GM21367 (cell line): ENCODE data around the gene EPB41L5.
"Not testable (repeated sequence)": the region's sequence is repeated elsewhere in the genome, so short reads cannot be mapped to it uniquely, and the experiment has no call there.

ENCODE experiments used
- ATAC-seq: cut with Tn5 transposase; IDR thresholded peaks from one replicate; pipeline ENCODE4 v1.9.1; 2021; ENCODE audit not compliant: unreplicated experiment

EPB41L5 gene

GRCh38 chr2:120140866-120141265 lies 128.0 kb downstream of the EPB41L5 start:
- no peak for ATAC-seq

GRCh38 chr2:120141300-120142069 lies 128.6 kb downstream of the EPB41L5 start:
- no peak for ATAC-seq

DNA sequence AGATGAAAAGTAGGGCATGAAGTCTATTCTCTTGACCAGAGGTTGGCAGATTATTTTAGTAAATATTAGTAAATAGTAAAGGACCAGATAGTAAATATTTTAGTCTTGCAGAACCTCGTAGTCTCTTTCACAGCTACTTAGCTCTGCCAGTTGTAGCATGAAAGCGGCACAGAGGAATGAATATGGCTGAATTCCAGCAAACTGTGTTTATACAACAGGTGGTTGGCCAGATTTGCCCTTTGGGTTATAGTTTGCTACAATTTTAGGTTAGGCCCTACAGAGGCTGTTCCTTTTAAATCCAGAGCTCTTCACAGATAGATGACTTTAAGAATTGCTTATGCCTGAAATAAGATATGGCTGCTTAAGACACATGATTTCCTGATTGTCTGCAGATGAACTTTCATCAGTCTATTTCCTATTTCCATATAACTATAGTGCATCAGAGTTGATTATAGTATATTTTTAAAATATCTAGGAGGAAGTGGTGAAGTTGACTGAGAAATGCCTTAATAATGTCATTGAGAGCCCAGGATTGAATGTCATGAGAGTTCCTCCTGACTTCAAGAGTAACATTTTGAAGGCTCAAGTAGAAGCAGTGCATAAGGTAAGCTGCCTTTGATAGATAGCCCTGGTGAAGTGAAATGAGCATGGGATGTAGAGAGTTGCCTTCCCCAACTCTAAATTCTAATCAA lies 129.8 kb downstream of the EPB41L5 start:
- ATAC-seq, result no peak

- no peak for ATAC-seq
Observed at GRCh38 chr2:120148229-120148628, 135.4 kb downstream of the EPB41L5 start.

DNA sequence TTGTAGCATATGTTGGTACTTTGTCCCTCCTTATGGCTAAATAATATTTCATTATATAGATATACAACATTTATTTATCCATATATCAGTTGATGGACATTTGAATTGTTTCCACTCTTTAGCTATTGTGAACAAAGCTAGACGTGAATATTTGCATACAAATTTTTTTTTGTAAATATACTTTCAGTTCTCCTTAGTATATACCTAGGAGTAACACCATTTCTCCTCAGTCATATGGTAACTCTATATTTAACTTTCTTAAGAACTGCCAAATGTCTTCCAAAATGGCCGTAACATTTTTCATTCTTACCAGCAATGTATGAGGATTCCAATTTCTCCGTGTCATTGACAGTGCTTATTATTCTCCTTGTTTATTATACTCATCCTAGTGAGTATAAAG lies 135.8 kb downstream of the EPB41L5 start:
- ATAC-seq, result no peak

GRCh38 chr2:120149406-120149805 lies 136.5 kb downstream of the EPB41L5 start:
- ATAC-seq, result no peak

DNA sequence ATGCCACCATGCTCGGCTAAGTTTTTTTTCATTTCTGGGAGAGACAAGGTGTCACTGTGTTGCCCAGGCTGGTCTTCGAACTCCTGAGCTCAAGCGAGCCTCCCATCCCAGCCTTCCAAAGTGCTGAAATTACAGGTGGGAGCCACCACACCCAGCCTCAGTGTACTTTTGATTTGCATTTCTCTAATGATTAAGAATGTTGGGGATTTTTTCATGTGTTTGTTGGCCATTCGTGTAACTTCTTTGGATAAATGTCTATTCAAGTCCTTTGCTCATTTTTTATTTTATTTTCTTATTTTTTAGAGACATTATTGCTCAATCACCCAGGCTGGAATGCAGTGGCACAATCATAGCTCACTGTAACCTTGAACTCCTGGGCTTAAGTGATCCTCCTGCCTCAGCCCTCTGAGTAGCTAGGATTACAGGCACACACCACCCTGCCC lies 137.2 kb downstream of the EPB41L5 start:
- ATAC-seq, result no peak

DNA sequence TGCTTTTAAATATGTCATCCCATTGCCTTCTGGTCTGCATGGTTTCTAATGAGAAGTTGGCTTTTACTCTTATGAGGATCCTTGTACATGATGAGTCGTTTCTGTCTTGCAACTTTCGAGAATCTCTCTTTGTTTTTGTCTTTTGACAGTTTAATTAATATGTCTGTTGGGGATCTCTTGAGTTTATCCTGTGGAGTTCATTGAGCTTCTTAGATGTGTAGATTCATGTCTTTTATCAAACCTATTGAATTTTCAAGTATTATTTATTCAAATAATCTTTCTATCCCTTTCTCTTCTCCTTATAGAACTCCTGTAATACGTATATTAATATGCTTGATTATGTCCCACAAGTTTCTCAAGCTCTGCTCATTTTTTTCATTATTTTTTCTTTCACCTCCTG lies 142.4 kb downstream of the EPB41L5 start:
- ATAC-seq, result no peak

GRCh38 chr2:120158658-120159057 lies 145.8 kb downstream of the EPB41L5 start:
- ATAC-seq, result not testable (repeated sequence)

- no peak for ATAC-seq
Observed at GRCh38 chr2:120161190-120161589, 148.3 kb downstream of the EPB41L5 start.

- no peak for ATAC-seq
Observed at GRCh38 chr2:120162716-120163115, 149.8 kb downstream of the EPB41L5 start.

- ATAC-seq, result no peak
Observed at GRCh38 chr2:120167272-120167671, 154.4 kb downstream of the EPB41L5 start.

- no peak for ATAC-seq
Observed at GRCh38 chr2:120169020-120169419, 156.1 kb downstream of the EPB41L5 start.

DNA sequence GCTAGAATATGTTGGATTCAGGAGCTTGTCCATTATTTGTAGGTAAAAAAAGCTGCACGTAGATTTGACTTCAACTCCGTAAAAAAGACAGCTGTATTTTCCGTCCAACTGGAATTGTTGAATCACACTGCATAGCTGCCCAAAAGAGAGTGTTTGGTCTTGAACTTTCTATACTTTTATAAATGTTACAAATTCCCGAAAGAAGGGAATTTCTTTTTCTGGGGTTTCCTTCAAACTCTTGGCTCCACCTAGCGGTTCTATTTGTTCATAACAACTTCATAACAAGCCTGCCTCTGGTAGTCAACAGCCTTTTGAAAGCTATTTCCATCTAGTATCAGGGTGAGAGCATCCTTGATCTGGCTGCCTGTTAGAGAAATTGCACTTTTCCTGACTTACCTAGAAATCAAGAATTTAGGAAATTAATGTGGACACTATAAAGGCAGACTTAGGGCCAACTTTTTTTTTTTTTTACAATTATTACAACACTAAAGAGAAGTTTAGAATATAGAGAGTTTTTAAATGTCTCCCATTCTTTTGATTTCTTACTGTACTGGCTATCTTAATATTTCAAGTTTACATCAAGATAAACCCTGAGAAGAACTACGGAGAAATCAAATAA lies 162.2 kb downstream of the EPB41L5 start:
- no peak for ATAC-seq

GRCh38 chr2:120176526-120176925 lies 163.6 kb downstream of the EPB41L5 start:
- no peak for ATAC-seq

DNA sequence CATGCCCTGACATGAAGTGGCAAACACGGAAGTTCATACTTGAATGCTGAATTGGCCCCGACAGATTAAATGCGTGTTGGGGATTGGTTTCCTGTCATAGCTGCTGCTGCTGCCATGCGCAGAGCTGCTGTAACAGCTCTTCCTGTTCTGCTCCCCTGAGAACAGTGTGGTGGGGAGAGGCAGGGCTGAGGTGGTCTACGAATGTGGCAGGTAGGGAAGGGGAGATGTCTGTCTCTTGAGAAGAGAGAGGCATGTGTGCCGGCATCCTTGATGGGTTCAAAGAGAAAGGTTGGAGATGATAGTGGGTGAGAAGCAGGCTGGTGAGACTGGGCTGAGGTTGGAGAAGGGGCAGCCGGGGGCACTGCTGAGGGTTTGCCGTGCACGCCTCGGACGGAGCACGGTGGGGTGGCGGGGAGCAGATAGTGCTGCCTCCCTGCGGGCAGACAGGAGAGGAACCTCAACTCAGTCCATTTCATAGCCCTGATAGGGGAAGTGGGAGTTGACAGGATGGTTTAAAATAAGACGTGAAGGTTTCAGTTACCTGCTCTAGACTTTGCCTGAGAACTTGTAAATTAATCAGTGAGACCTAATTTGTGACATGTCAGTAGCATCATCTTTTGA lies 164.2 kb downstream of the EPB41L5 start:
- peak; percentile 93 for ATAC-seq

DNA sequence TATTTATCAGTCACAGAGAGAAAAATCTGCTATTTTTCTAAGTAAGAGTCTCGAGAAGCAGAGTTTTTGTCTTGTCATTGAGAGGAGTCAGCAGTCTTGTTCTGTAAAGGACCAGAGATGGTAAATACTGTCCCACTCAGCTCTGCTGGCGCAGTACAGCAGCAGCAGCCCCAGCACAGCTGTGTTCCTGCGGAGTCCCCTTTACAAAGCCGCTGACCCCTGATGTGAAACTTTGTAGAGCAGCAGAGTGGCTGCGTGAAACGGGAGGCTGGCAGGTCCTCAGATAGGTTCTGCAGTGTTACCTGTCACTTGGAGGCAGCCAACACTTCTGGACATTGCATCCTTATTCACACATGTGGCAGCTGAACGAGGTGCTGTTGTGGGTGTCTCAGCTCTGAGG lies 165.1 kb downstream of the EPB41L5 start:
- ATAC-seq, result no peak

- no peak for ATAC-seq
Observed at GRCh38 chr2:120179396-120179795, 166.5 kb downstream of the EPB41L5 start.

DNA sequence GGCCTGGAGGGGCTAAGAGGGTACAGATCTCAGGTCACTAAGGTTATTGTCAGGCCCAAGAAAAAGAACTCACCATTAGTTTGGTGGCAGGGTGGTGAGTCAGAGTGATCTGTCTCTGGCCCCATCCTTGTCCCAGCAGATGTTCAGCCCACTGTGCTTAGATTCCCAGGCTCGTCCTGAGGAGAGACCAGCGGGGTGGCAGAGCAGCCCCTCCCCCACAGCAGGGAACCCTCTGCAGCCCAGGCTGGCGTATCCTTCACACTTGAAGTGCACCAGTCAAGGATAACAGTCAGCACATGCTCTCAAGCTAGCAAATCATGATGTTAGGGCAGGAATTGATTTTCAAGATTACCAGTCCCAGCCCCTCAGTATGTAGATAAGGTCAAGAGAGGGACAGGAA lies 167.2 kb downstream of the EPB41L5 start:
- no peak for ATAC-seq

DNA sequence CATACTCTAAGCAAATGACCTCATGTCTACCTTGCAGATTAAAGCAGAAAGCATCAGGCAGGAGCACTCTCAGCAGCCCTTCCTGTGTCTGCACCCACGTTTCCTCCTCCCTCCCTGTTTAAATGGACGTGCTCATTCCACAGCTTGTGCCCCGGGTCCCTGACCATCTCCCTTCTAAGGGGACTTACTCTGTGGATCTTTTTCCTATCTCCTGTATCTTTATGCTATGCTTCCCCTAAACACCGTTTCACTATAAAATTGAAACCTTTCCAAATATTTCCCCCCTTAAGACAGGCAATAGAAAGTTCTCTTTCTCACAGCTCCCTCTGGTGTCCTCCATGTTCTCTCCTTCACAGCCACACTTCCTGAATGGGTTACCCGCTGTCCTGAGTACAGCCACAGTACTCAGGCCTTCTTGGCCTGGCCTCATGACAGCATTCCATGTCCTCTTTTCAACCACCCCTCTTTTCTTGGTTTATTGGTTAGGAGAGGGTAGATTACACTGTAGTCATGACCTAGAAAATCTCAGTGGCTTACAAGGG lies 169.2 kb downstream of the EPB41L5 start:
- ATAC-seq, result no peak

DNA sequence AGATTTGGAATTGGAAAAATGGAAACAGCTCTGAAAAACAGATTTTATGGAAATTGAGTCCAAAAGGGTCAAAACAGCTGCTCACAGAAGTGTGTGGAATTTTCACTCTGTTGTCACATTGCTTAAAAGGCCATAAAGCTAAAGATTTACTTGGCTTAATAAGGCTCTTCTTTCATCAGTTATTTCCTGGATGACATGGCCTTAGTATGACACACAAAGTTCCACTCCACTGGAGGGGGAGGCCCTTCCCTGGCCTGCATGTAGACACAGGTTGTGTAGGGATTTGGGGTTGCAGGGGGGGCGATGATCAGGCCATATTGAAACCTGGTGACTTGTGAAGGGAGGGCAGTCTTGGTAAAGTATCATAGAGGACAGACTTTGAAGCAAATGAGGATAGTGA lies 176.3 kb downstream of the EPB41L5 start:
- no peak for ATAC-seq
